ENCODE measurements around the gene C14orf132.

DNA sequence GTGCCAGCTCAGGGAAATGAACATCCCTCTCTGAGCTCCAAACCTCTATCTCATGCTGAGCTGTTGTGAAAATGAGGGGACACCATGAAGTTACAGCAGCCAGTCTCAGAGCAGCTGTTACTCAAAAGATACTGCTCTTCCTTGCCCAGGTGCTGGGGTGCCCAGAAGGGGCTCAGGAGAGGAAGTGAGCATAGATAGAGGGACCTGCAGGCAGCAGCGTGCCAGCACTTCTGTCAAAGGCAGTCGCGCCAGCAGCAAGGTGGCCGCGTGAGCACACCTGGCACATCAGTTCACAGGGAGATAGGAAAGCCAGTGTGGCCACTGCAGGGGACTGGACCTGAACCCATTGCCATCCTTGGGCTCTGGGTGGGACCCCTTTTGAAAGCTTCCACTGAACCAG lies 27.8 kb downstream of the C14orf132 start:
- TF ChIP-seq CTCF (IDR thresholded peaks at IDR 0.05) (no peak), POLR2A (IDR thresholded peaks at IDR 0.05) (no peak)
